ENCODE measurements around the gene CRYBB2.
A peak's percentile ranks its signal among the peaks of the same experiment; 100 is the strongest.
"Not testable (repeated sequence)": the region's sequence is repeated elsewhere in the genome, so short reads cannot be mapped to it uniquely, and the experiment has no call there.

The CRYBB2 gene

DNA sequence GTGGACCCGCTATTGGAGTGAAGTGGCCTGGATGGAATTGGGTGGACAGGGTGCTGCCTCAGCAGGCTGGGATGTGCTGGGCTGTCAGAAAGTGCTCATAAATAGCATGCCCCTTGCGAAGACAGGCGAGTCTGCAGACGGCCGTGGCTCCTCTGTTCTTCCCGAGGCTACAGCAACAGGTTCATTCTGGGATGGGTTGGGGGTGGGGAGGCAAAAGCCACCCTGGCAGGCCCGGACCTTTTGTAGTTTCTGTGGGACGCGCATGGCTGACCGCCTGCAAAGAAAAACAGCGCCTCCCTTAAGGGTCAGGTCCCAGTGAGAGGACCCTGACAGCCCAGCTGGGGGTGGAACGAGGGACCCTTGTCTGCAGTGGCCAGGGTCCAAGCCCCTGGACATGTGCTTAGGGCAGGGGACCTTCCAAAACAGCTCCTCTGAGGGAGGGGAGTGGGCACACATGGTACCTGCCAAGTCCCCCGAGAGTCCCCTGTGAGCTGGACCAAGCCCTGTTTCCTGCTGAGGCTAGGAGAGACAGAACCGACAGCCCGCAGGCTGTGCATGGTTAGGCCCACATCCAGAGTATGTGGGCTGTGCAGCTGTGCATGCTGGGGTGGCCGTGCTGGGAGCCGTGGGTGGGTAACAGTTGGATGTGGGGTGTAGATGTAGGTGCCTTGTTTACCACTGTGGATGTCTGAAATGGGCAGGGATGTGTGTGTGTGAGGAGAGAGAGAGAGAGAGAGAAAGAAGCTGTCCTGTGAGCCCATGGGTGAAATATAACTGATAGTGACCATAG lies 19.5 kb upstream of the CRYBB2 start, which contains the start of gene CRYBB3:
Gene CRYBB3, plus strand, starts transcription at position 128 of the 790 bp plus-strand sequence. CDS start 1,539 bp downstream, outside the sequence.
- no peak for DNase-seq

DNA sequence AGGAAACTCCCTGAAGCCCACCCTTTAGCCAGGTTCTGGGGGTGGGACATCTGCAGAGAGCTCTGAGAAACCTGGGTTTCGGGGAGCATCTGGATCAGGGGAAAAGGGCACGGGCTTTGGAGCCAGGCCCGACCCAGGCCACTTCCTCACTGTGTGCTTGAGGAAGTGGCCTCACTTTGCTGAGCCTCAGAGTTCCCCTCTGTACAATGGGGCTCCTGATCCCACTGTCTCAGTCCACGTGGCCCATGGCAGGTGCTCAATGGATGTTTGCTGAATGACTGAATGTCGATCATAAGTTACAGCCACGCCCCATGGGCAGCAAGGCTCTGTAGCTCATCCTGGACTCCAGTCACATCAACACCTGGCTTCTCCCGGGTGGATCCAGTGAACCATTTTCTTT lies 18.5 kb upstream of the CRYBB2 start:
- no peak for DNase-seq

DNA sequence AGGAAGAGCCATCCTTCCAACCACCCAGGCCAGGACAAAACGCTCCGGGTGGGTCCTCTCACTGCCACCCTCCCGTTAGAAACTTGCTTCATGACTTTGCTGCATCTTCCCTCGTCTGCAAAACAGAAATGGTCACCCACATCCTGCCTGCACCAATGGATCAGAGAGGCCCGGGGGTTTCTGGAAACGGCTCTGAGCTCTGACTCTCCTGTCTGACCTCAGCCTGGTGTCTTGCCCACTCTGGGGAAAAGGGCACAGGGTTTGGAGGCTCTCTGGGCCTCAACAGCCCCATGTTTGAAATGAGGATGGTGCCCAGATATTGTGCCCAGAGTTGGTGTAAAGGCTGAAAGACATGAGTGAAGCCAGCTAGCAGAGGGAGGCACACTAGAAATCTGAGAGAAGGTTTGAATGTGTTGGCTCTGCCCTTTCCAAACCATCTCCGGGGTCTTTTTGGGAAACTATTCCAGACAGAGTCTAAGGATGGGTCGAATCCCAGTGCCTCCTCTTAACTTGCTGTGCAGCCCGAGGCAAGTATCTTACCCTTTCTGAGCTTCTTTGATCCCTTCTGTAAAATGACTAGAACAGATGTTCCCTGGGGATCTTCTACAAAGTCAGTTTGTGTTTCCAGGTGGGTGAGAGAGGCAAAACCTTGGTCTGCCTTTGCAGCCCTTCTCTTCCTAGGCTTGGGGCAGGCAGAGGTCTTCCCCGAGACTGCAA lies 17.7 kb upstream of the CRYBB2 start:
- no peak for DNase-seq

DNA sequence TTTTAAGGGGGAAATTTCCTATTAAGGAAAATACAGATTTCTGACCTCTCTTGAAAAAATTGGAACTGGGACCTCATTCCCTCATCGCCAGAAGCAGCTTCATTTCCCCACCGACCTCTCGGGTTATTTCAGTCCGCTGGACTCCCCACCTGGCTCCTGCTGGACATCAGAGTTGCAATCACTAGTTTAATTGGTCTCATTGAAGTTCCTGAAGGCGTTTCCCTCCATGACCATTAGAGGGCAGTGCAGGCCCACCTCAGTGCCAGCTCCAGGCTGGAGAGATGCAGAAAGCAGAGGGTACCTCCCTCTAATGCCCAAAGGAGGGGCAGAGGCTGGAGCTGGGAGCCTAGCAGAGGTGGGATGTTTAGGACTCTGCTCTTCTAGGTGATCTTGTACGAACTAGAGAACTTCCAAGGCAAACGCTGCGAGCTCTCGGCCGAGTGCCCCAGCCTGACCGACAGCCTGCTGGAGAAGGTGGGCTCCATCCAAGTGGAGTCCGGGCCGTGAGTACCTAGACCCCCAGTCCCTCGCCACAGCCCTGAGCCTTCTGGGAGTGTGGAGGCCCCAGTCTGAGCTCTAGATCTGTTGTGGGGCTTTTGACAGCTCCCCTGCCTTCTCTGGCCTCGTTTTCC lies 17.0 kb upstream of the CRYBB2 start:
- peak; percentile 78 for DNase-seq

DNA sequence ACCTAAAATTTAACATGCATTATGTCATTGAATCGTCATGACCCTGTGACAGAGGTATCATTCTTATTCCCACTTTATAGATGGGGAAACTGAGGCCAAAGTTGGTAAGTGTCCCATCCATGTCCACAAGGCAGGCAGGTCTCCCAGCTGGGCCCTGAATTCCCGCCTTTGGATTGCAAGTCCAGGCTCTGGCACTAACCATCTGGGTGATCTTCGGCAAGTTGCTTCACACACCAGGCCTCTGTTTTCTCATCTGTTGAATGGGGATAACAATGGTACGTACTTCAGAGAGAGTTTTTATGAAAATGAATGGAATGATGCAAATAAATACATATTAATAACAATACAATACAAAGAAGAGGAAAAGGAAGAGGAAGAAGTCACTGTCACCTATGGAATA lies 16.4 kb upstream of the CRYBB2 start:
- no peak for DNase-seq

DNA sequence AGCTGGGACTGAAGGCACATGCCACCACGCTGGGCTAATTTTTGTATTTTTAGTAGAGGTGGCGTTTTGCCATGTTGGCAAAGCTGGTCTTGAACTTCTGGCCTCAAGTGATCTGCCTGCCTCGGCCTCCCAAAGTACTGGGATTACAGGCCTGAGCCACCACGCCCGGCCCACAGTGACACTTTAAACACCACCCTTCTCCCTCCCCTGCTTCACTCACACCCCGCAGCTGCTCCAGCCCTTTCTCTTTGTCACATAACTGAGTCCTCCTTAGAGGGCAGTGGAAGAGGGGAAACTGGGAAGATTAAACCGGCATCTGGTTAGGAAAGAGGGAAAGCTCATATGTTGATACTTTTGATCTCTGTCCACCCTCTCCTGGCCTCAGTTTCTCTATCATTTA lies 14.9 kb upstream of the CRYBB2 start:
- DNase-seq: not testable (repeated sequence)

DNA sequence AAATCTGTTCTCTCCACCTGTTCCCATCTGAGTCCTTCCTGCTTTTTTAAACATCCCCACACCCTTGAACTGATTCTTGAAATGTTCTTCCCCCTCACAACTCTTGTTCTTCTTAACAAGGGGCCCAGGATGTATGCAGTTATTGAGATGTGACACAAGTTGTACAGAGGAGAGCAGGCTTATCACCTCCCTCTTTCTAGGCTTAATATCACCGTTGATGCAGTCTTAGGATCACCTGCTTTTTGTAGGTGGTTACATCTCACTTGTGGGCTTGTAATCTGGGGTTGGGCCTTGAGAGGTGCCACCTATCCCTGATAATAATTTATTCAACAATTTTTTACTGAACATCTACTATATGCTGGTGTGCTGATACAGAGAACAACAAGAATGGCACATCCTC lies 13.6 kb upstream of the CRYBB2 start:
- no peak for DNase-seq

DNA sequence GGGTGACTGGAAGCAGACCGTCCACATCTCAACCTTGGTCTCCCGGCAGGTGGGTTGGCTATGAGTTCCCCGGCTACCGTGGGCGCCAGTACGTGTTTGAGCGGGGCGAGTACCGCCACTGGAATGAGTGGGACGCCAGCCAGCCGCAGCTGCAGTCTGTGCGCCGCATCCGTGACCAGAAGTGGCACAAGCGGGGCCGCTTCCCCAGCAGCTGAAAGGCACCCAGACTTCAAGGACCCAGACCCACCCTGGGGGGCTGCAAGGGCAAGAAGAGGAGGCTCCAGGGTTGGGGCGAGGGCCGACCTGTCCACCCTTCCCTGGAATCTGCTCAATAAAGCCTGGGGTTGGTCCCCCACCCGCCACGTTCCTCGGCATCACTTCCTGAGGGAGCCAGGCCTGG lies 12.4 kb upstream of the CRYBB2 start:
- no peak for DNase-seq

DNA sequence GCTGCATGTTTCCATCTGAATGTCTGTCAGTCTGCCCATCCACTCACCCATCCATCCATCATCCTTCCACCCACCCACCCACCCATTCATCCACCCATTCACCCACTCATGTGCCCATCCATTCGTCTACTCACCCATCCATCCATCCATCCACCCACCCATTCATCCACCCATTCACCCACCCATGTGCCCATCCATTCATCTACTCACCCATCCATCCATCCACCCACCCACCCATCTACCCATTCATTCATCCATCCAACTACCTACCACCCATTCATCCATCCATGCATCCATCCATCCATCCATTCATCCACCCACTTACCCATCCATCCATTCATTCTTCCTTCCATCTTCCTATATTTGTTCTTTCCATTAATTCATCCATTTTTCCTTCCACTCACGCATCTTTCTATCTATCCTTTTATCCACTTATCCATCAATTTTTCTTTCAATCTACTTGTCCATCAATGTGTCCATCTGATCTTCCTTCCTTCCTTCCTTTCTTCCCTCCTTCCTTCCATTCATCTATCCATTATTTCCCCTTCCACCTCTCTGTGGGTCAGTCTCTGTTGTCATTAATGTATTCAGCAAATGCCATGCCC lies 11.8 kb upstream of the CRYBB2 start:
- DNase-seq: no peak

DNA sequence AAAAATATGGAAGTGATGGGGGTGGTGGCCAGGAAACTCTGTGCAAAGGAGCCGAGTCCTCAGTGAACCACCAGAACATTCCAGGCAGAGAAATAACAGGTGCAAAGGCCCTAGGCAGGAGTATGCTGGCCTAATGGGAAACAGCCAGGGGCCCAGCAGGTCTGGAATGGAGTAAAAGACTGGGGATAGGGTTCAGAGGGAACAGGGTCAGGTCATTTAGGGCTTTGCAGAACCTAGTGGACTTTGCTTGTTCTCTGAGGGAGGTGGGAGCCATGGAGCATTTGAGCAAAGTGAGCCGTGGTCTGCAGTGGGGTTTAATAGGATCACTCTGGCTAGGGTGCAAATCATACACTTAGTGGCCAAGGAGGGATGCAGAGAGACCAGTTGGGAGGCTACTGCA lies 11.1 kb upstream of the CRYBB2 start:
- DNase-seq: no peak

DNA sequence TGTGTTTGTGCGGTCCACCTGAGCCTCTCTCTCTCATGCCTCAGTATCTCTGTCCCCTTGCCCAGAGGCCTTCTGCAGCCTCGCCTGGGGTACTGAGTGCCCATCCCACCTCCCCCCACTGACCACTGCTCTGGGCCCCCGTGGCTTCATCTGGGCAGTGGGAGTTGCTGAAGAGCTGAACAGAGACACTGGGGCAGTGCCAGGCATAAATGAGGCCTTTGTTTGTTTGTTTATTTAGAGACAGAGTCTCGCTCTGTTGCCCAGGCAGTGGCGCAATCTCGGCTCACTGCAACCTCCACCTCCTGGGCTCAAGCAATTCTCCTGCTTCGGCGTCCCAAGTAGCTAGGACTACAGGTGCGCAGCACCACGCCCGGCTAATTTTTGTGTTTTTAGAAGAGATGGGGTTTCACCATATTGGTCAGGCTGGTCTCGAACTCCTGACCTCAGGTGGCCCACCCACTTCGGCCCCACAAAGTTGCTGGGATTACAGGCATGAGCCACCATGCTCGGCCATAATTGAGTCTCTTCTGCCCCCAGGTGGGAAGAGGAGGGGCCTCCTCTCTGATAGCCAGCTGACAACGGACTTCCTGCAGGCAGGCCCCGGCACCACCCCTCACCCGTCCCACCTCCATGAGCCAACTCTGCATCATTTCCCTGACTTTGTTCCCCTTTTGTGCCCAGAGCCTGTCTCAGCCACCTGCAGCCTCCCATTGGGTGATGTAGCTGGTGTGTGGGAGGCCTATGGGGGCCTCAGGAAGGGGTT lies 10.5 kb upstream of the CRYBB2 start:
- DNase-seq: no peak

DNA sequence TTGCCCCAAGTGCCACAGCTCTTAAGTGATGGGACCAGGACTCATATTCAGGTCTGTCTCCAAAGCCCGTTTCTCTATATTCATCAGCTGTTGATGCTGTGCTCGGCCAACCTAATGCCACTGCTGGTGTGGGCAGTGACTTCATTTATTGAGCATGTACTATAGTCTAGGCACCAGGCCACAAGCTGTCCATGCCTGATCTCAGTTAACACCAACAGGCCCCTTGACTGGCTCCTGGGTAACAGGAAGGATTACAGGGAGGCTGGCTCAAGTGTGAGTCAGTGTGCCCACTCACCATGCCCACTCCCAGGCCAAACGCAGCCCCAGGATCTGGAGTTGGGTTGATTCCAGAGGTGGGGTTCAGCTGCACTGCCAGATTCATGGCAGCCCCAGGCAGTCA lies 8.6 kb upstream of the CRYBB2 start:
- DNase-seq: no peak

DNA sequence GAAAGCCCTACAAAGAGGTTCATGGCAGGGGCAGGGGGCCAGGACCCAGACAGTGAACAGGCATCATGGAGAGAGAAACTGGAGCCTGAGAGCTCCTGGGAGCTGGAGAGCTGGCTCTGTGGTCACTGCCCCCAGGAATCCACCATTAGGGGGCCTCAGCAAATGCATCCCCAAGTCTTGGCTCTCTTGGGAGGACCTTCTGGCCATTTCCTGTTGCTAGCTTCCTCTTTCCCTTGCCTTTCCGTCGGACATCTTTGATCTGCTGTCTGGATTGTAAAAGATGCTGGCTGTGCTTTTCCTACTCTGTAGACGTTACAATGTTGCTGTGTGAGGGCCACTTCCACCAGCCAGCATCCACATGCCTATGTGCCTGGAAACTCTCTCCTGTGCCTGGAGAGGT lies 7.1 kb upstream of the CRYBB2 start:
- no peak for DNase-seq

DNA sequence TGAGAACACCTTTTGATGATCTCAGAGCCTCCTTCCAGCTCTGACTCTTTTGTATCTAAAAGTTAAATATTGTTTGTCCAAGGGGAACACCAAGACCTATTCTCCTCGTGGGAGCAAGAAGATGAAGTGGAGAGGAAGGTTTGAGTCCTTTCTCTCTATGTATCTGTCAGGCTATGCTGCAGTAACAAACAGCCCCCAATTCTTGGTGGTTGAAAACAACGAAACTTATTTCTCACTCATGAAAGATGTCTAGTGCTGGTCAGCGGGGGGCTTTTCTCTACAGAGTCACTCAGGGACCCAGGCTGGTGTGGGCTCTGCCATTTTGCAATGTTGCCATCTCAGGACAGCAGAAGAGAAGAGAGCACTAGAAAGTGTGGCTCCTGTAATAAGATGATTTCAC lies 6.2 kb upstream of the CRYBB2 start:
- no peak for DNase-seq

DNA sequence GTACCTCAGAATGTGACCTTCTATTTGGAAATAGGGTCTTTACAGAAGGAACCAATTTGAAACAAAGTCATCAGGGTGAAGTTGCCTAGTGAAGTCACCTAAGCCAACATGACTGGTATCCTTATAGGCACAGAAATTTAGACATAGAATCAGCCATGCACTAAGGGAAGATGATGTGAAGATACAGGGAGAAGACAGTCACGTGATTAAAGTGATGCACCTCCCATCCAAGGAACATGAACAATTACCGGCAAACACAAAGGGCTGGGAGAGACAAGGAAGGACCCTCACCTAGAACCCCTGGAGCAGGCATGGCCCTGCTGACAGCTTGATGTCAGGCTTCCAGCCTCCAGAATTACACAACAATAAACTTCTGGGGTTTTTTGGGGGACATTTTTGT lies 3.2 kb upstream of the CRYBB2 start:
- no peak for DNase-seq

DNA sequence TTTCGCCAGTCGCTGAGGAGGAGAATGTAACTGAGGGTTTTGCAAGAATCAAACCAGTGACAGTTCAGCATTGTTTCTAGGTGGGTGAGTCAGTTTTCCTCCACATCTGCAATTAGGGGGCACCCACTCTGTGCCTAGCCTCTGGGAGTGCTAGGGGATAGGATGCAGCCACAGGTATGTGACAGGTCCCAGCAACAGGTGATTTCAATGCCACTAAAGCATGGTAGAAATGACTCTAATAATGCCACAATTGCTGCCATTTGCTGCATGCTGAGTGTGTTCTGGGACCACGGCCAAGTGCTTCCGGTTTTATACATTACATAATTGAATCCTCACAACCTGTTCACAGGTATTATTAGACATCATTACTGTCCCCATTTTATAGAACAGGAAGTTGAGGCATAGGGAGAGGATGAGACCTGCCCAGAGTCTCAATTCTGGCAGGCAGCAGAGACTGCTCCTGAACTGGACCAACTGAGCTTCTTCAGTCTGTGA lies 556 bp downstream of the CRYBB2 start:
- DNase-seq: no peak

DNA sequence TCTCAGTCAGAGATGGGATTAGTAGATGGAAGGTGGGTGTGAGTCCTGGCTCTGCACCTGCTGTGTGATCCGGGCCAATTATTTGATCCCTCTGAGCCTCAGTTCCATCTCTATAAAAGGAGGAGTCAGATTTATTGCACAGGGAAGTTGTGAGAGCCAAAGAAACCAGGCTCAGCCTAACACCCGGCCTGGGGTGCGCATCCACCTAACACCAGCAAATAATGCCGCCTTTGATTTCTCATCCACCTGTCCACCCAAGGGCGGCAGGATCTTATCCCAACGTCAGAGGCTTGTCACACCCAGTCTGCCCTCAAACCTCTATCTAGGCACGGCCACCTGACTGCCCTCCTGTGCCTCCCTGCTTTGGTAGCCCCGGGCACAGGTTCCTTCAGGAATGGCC lies 2.4 kb downstream of the CRYBB2 start:
- DNase-seq: no peak

DNA sequence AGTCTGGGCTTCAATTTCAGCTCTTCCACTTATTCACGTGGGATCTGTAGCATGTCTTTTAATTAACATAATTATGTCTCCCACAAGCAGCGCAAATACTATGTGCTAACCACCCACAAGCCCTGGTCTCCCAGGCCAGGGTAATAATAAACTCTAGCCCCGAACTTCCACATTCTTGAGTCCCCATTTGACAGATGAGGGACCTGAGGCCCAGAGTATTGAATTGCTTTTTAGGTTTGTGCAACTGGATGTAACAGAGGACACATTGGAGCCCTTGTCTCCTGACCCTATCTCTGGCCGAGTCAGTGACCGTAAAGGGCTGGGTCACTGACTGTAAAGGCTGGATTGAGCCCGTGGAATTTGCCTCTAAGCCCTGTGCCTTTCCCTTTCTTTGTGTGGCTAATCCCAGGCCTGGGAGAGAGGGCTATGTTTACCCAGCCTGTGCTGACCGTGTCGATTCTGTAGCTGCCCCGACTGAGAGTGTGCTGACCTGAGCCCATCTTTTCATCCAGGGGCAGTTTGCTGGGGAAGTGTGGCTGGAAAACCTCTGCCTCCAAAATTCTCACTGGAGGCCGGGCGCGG lies 3.9 kb downstream of the CRYBB2 start:
- no peak for DNase-seq

DNA sequence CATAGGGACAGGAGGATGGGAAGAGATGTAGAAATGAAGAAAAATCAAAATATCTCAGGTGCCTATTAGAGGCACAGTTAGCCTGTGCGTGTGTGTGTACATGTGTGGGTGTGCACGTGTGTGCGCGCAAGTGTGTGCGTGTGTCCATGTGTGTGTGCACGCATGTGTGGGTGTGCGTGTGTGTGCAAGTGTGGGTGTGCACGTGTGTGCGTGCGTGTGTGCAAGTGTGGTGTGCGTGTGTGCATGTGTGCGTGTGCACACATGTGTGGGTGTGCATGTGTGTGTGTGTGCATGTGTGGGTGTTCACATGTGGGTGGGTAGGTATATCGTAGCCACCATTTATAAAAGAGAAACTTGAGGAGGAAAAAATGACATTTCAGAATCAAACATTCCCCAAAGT lies 9.4 kb downstream of the CRYBB2 start:
- no peak for DNase-seq

DNA sequence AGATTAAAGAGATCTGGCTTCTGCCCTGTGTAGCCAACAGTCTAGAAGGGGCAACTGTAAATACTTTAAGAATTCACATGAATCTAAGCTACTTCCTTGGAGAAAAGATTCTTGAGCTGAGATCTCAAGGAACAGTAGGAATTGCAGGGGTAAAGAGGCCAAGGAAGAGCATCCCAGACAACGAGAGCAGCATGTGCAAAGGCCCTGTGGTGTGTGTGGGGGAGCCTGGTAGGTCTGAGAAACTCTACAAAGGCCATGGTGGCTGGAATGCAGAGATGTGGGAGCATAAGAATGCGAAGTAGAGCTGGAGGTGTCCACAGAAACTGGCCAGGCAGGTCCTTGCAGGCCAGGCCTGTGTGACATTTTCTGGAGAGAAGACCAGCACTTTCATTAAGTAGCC lies 11.3 kb downstream of the CRYBB2 start:
- not testable (repeated sequence) for DNase-seq

DNA sequence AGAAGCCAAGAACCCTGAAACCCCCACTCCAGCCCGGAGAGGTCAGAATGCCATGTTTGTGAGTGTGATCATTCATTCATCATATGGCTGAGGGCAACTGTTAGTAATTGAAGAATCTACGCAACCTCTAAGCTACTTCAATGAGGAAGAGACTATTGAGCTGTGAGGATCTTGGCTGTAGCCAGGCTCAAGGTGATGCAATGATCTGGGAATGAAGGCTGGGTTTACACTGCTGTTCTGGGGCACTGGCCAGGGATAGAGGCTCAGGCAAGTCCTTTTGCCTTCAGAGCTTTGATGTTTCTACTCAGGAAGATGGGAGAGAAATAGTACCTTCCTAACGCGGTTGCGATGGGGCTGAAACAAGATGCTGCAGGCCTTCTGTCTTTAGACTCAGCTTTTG lies 12.9 kb downstream of the CRYBB2 start:
- DNase-seq: no peak

DNA sequence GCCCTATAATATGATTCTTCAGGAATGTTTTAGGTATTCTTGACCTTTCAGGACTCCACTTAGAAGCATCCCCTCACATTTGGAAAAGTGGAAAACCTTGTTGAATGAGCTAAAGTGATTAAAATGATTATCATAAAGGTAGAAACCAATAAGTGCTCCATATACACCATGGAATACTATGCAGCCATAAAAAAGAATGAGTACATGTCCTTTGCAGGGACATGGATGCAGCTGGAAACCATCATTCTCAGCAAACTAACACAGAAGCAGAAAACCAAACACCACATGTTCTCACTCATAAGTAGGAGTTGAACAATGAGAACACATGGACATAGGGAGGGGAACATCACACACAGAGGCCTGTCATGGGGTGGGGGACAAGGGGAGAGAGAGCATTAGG lies 14.3 kb downstream of the CRYBB2 start:
- not testable (repeated sequence) for DNase-seq

Data from hematopoietic multipotent progenitor cell treated with erythropoietin and hydrocortisone succinate and interleukin-3 and kit ligand, for 6 days (in vitro differentiated cells).